PFSK-1 (cell line): Measurements from ENCODE around the gene LMO3.

Source experiments
- FOXP2 ChIP-seq: optimal IDR thresholded peaks from 2 replicates; pipeline ENCODE3; 2011; ENCODE audit warnings: borderline replicate concordance, control low read depth, inconsistent platforms; ENCODE audit not compliant: insufficient read depth; ENCODE audit errors: extremely low read length, extremely low read depth
- POLR2AphosphoS5 ChIP-seq: IDR thresholded peaks from 2 replicates; pipeline ENCODE4 v1.6.1; 2012; ENCODE audit warnings: low read depth, mild to moderate bottlenecking, control low read depth, low read length, moderate library complexity
- SIN3A ChIP-seq: IDR thresholded peaks from 2 replicates; pipeline ENCODE4 v1.6.1; 2012; ENCODE audit warnings: mild to moderate bottlenecking, low read length, moderate library complexity, borderline replicate concordance; ENCODE audit not compliant: insufficient read depth
- TAF1 ChIP-seq: IDR thresholded peaks from 2 replicates; pipeline ENCODE4 v1.6.1; 2012; ENCODE audit warnings: low read length, control low read depth, borderline replicate concordance; ENCODE audit not compliant: insufficient read depth
- TF ChIP-seq, protein P1 (sequence below), 2 experiments: IDR thresholded peaks; 2 replicates each; pipeline versions ENCODE4 v1.6.1 to v1.8.0; 2011 to 2012; ENCODE audit warnings: low read depth in 2 of 2, low read length in 2 of 2, control low read depth in 1 of 2, inconsistent platforms in 1 of 2, mild to moderate bottlenecking in 1 of 2, moderate library complexity in 1 of 2; ENCODE audit not compliant: insufficient read depth in 1 of 2

The LMO3 gene

DNA sequence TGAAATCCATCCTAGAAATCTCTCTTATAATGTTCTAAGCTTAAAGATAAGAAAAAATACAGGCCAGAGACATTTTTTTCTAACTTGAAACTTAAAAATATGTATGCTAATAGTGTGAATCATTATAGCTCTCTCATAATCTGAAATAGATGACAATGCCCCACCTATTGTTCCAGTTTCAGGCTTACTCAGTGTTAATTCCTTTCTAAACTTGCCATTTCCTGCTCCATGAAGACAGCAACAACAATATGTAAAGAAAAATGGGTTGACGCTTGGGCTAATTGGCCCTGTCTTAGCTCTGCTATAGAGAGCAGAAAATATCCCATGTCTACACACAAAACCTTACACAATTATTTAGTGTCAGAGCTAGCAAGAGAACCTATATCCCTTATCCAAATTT is 37.1 kb downstream of the LMO3 start:
- TF ChIP-seq SIN3A (no peak), FOXP2 (no peak), POLR2AphosphoS5 (no peak), TAF1 (no peak)
- TF ChIP-seq, protein P1, sequence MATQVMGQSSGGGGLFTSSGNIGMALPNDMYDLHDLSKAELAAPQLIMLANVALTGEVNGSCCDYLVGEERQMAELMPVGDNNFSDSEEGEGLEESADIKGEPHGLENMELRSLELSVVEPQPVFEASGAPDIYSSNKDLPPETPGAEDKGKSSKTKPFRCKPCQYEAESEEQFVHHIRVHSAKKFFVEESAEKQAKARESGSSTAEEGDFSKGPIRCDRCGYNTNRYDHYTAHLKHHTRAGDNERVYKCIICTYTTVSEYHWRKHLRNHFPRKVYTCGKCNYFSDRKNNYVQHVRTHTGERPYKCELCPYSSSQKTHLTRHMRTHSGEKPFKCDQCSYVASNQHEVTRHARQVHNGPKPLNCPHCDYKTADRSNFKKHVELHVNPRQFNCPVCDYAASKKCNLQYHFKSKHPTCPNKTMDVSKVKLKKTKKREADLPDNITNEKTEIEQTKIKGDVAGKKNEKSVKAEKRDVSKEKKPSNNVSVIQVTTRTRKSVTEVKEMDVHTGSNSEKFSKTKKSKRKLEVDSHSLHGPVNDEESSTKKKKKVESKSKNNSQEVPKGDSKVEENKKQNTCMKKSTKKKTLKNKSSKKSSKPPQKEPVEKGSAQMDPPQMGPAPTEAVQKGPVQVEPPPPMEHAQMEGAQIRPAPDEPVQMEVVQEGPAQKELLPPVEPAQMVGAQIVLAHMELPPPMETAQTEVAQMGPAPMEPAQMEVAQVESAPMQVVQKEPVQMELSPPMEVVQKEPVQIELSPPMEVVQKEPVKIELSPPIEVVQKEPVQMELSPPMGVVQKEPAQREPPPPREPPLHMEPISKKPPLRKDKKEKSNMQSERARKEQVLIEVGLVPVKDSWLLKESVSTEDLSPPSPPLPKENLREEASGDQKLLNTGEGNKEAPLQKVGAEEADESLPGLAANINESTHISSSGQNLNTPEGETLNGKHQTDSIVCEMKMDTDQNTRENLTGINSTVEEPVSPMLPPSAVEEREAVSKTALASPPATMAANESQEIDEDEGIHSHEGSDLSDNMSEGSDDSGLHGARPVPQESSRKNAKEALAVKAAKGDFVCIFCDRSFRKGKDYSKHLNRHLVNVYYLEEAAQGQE (IDR thresholded peaks at IDR 0.05; ENCODE audit: insufficient read depth in 1 of 2, low read depth in 2 of 2, low read length in 2 of 2) = no peak

DNA sequence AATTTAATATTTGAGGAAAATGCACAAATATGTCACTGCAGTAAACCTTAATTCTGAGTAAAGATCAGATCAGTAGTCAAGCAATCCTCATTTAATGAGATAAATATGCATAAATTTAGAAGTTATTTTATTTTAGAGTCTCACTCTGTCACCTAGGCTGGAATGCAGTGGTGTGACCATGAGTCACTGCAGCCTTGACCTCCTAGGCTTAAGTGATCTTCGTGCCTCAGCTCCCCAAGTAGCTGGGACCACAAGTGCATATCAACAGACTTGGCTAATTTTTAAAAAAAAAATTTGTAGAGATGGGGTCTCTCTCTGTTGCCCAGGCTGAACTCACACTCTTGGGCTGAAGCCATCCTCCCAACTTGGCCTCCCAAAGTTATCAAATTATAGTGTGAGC is 41.3 kb downstream of the LMO3 start:
- TF ChIP-seq SIN3A = no peak
- TF ChIP-seq, protein P1 (IDR thresholded peaks at IDR 0.05; ENCODE audit: insufficient read depth in 1 of 2, low read depth in 2 of 2, low read length in 2 of 2) = no peak
- no peak for TF ChIP-seq TAF1
- TF ChIP-seq FOXP2 = no peak
- no peak for TF ChIP-seq POLR2AphosphoS5

DNA sequence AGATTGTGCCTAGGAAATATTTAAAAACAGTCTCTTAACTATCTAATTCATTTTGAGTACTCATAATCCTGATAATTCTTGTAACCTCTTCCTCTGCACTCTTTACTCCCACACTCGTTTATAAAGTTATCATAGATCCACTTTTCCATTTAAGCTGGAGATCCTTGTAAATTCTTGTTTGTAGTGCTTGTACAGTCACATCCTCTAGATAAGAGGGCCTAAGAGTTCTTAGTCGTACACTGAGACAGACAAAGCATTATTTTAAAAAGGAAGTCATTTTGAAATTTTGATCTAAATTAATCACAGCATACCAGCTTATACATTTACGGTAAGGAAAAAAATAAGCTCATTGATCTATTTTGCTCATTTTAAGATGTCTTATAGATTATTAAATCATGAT is 42.5 kb downstream of the LMO3 start:
- TF ChIP-seq SIN3A = no peak
- TF ChIP-seq FOXP2 = no peak
- TF ChIP-seq, protein P1 (IDR thresholded peaks at IDR 0.05; ENCODE audit: insufficient read depth in 1 of 2, low read depth in 2 of 2, low read length in 2 of 2) = no peak
- no peak for TF ChIP-seq POLR2AphosphoS5
- no peak for TF ChIP-seq TAF1

DNA sequence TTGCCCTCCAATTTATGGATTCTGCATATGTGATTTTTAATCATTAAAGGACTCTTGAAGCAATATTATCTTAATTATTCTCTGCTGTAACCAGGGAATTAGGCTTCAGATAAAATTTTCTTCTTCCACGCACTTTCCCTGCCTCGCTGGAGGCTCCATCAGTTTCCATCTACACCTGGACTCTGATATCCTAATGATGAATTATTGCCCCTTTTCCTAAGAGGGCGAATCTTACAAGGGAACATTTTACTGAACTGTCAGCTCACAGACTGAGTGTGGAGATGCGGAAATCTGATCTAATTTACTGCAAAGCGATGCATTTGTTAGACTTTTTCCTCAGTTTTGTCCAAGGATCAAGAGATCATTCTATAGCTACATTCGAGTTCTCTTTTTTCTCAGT is 43.0 kb downstream of the LMO3 start:
- TF ChIP-seq, protein P1 (IDR thresholded peaks at IDR 0.05; ENCODE audit: insufficient read depth in 1 of 2, low read depth in 2 of 2, low read length in 2 of 2) = no peak
- TF ChIP-seq POLR2AphosphoS5 (no peak), TAF1 (no peak), SIN3A (no peak), FOXP2 (no peak)

DNA sequence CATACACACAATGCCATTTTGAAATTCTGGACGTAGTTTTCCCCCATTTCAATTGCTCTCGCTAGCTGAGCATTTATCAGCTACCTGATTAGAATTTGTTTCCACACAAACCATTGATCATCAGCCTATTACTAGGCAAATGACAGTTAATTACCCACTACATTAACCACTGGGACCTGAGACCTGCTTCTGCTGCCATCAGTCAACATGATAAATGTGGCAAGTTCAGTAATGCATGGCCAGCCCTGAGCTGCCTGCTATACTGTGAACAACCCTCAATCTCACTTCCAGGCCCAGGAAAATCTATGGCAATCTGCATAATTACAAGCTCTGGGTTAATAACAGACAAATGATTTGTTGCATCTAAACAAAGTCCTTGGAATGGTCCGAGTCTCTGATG is 43.5 kb downstream of the LMO3 start:
- TF ChIP-seq FOXP2 (no peak), TAF1 (no peak), SIN3A (no peak), POLR2AphosphoS5 (no peak)
- TF ChIP-seq, protein P1 (IDR thresholded peaks at IDR 0.05; ENCODE audit: insufficient read depth in 1 of 2, low read depth in 2 of 2, low read length in 2 of 2) = no peak
